NCI-H2107 treated with DMSO at 0.1 percent for 48 hours (cell line): ENCODE data around the gene PRKCH.

Experiments used
- DNase-seq: peaks from one replicate; lab custom pipeline; 2025; ENCODE audit not compliant: unreplicated experiment; lab: John Stamatoyannopoulos, UW

PRKCH gene

DNA sequence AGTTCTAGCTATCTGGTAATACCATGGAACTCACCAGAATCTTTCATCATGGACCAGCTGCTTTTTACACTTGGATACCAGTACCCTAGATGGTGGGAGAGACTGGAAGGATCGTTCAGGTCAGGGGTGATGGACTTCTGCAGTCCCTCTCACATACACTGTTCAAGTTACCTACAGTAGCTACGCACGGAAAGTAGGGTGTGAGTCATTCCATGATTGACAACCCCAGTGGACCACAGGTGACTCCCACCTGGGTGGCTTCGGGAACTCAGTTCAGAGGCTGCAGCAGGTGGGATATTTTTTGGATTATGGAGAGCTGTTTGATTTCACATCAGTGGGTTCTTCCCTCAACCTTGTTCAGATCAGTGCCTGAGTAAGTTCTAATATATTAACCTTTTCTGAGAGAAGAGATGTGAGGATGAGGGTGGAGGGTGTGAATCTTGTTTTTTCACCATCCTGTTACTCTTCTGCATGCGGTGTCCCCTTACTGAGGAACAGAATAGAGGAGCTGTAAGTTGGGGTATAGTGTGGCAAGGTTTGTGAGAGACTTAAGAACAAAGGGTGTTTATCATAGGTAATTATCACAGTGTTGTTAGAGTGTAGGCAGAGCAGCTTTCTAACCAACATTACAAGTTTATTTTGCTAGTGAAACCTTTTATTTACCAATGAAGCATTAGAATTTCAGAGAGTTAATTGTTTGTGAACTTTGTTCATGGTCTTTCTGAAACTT is 39.6 kb downstream of the PRKCH start:
- DNase-seq: no peak

DNA sequence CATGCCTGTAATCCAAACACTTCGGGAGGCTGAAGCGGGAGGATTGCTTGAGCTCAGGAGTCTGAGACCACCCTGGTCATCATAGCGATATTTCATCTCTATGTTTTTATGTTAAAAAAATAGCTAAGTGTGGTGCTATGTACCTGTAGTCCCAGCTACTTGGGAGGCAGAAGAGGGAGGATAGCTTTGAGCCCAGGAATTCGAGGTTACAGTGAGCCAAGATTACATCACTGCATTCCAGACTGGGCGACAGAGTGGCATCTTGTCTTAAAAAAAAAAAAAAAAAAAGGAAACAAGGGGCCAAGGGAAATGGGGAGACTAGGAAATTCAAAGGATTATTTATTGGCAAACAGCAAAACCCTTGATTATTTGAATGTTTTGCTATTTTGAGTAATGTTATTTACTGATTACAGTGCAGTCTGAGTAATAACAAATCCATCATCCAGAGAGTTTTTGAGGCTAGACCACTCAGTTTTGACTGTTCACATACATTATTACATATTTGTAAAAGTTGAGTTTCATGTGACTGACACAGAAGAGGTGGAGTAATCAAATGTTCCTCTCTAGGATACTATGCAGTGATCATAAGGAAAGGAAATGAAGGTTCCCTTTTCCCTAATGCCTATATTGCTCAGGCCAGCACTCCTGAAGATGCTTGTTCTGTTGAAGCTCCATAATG is 40.8 kb downstream of the PRKCH start:
- DNase-seq: no peak

DNA sequence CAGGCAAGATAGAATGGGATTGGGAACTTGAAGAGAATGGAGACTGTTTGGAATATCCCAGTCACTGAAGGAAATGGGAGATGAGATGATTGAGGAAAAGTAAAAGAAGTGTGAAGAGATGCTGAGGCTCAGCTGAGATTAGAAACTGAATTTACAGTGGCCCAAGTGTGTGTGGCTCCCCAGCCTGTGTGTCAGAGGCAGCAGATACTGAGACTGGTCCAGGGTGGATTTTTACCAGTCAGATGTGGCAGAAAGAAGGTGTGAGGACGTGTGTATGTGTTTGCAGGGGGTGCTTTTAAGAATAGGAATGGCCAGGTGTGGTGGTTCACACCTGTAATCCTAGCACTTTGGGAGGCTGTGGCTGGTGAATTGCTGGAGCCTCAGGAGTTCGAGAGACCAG is 42.9 kb downstream of the PRKCH start:
- DNase-seq: no peak

DNA sequence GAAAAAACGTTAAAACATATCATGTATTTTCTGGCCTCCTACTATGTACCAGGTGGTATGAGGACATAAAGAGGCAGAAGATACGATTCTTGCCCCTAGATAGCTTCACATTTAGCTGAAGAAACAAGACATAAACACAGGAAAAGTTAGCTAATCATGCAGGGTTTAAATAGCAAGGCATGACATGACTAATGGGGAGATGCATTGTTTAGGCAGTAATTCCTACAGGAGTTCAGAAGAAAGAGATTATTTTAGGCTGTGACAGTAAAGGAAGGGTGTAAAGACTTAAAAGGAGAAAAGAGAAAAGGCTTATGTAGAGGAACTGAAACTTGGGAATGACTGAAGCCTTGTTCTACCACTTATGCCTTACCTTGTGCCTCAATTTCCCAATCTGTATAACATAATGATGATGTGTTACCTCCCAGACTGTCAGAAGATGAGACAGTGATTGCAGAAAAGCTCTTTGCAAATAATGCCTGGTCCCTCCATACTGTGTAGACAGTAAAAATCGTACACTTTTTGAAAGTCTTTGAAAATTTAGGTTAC is 44.4 kb downstream of the PRKCH start:
- DNase-seq: no peak

DNA sequence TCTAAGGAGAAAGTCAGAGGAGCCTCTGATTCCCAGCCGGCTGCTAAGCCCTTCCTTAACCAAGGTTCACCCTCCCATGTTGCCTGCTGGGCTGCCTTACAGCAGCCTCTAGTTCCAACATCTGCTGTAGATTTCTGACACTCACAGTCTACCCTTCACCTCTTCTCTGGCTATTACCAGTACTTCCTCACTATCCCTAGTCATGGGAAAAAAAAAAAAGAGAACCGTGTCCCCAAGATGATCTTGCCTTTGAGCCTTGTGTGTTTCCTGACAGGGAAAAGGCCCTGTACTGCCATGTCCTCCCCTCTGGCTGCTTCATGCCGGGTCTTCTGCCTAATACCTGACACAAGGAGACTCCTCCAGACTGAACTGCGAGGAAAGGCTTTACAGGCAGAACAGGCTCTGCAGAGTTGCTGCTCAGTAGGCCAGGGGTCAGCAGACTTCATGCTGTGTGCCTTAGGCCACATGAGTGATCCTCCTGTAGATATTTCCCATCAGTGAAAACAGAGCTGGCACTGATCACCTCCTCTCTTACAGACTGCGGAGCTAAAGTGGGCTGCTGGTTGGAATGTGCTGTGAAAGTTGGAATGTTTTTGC is 46.8 kb downstream of the PRKCH start:
- no peak for DNase-seq

DNA sequence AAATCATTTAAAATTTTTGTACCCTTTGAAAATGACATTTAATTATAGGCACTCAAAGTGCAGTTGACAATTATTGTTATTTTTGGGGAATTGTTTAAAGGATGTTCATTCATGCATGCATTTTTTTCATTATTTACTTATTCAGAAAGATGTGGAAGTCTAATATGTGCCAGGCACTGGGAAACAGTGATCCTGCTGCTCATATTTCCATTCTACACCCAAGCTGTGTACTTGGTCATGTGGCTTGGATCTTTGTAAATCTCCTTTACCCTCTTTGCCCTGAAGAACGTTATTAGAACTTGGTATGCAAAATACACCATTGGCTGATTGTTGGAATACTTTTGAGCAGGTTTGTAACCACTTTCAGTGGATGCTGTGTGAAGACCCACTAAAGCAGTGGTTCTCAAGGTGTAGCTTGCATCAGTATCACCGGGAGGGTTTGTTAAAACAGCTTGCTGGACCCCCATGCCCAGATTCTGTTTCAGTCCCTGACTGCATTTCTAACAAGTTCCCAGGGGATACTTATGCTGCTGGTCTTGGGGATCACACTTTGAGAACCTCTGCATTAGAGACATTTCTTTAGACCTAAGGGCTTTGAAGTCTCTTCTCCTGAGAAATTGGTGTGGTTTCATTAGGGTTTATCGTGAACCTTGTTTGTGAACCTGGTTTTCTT is 47.5 kb downstream of the PRKCH start:
- DNase-seq: no peak

DNA sequence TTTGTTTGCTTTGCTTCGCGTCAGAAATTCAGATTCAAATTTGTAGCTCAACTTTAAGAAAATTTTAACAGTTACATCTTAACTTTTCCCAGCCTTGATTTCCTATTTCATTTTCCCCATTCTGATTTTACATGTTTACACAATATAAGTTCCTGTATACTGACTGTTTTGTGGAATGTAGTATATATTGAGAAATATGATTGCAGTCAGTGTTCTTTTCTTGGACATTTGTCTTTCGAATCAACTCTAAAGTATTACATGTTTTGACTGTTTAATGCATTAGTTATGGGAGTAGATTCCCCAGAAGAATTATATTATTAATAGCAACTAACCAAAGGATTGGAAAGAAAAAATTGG is 48.1 kb downstream of the PRKCH start:
- no peak for DNase-seq

DNA sequence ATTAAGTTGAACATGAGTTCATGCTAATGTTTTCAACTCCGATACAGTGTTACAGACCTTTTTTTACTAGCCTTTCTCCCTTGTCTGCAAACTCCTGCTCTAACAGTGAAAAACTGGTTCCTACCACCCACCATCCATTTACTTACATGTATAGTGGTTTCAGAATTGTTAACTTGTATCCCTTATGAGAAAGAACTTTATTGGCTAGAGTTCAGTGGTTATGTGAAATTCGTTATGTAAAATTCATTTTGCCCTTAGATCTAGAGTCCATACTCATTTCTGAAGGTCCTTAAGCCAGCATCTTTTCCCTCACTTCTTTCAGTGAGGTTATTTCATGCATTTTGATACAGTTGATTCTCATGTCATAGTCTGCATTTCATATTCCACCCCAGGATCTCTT is 51.0 kb downstream of the PRKCH start:
- DNase-seq: no peak

DNA sequence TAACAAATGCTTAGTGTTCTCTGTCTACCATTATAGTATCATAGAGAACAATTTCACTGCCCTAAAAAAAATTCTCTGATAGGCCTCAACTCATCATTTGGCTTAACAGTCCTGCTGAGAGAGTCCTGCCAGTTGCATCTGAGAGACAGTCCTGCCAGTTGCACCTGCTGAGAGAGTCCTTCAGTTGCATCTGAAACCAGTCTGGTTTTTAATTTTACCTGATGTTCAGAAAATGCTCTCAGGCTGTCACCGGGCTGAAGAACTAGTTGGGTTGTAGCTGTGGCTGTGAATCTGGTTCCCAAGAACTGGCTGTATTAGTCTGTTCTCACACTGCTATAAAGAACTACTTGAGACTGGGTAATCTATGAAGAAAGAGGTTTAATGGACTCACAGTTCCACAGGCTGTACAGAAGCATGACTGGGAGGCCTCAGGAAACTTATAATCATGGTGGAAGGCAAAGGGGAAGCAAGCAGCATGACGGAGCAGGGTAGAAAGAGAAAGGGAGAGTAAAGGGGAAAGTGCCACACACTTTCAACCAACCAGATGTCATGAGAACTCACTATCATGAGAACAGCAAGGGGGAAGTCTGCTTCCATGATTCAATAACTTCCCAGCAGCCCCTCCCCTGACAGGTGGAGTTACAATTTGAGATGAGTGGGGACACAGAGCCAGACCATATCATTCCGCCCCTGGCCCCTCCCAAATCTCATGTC is 51.6 kb downstream of the PRKCH start:
- no peak for DNase-seq

DNA sequence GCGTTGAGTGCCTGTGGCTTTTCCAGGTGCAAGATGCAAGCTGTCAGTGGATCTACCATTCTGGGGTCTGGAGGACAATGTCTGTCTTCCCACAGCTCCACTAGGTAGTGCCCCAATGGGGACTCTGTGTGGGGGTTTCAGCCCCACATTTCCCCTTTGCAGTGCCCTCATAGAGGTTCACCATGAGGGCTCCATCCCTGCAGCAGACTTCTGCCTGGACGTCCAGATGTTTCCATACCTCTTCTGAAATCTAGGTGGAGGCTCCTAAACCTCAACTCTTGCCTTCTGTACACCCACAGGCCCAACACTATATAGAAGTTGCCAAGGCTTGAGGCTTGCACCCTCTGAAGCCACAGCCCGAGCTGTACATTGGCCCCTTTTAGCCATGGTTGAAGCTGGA is 52.9 kb downstream of the PRKCH start:
- DNase-seq: no peak

DNA sequence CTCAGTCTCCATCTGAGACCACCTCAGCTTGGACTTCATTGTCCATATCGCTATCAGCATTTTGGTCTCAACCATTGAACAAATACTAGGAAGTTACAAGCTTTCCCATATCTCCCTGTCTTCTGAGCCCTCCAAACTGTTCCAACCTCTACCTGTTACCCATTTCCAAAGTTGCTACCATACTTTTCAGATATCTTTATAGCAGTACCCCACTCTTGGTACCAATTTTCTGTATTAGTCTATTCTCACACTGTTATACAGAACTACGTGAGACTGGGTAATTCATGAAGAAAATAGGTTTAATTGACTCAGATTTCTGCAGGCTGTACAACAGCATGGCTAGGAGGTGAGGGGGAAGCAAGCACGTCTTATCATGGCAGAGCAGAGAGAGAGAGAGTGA is 53.8 kb downstream of the PRKCH start:
- no peak for DNase-seq

DNA sequence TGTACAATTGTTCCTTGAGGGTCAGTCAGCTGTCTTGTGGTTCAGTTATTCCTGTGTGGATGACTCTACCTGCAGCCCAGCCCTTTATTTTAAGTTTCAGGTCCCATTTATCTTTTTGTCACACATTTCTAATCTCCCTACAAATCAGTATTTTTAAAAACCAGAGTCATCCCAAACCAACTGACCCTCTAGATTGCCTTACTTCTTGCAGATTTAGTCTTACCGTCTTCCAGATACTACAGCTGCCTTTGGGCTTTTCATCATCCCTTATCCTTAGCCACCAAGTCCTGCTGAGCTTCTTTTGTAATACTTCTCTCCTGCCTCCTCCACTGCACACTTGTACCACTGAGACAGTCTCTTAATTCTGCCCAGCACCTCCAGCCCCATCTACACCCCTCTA is 54.9 kb downstream of the PRKCH start:
- no peak for DNase-seq

DNA sequence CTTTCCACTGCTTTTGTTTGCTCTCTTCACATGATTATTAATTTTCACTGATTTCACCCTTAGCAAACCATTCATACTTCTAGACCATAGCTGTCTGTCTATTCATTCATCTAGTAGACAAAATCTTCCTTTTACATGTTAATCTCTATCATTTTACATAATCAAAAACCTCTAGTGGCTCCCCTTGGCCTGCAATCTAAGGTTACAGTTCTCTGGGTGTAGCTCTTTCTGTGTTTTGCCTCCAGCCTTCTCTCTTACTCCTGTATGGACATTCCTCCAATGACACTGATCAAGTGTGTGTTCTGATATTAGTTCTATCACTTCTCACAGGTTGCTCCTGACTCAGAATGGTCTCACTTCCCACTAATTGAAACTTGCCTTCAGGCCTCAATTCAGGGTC is 56.4 kb downstream of the PRKCH start:
- no peak for DNase-seq

DNA sequence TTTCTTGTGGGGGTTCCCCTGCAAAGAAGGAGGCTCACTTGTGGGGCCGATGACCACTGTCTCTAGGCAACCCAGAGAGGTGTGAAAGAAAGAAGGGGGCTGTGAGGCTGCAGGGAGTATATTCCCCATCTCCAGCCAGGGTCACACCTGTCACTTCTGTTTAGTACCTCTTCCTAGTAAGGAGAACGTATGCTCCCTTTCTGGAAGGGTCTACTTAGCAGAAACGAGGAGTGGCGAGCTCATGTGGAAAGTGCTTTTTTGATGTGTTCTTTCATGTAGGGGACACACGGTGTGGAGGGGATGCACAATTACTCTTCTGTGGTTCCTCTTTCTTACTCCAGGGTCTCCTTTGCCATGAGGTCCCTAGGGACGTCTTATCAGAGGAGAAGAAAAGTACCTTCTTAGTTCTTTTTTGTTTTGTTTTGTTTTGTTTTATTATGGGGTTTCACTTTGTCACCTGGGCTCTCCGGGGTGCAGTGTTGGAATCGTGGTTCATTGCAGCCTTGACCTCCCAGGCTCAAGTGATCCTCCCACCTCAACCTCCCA is 58.3 kb downstream of the PRKCH start:
- no peak for DNase-seq

DNA sequence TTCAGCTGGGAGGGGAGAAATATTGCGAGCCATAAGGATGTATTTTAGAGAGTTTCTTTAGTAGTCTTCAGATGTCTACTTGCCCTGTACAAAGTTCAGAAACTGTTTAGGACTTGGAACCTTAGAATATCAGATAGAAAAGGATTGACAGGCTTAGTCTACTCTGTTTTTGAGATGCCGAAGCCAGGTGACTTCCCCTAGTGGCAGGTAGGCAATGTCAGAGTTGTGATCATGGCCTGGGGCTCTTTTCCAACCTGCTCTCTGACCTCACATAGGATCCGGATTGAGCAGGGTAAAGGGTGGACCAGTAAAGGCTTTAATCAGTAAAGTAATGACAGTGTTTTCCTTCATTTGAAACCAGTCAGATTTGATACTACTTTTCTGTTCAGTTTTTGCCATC is 59.6 kb downstream of the PRKCH start:
- no peak for DNase-seq

DNA sequence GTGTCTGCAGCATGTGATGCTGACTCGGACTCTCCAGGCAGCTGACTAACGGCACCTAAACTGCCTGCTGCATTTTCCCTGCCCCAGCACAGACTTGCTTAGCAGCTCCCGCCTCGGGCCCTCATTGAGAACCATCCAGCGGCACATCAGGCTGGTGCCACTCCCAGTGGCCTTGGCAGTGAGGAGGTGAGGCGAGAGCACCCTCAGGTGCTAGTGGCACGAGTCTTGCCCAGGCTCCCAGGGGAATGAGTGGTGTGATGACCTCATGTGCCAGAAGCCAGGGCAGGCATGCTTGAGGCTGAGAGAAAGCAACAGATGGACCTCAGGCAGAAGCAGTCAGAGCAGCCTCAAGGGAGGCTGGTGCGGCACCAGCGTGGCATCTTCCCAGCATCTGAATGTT is 60.2 kb downstream of the PRKCH start:
- DNase-seq: no peak

DNA sequence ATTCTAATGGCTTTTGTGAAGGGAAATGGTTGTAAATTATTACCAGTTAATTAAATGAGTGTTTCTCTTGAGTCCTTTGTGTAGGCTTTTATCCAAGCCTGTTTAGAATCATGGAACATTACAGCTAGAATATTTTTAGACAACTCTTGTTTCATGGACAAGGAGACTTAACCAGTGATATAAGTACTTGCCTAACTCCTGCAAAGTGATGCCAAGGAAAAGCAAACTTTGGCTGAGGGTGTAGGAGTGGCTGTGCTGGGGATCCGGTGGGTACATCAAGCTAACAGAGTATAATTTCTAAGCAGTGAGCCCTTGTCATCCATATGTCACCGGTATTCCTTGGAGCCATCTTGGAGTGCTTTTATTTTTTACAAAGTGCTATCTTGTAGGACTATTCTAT is 61.5 kb downstream of the PRKCH start:
- no peak for DNase-seq

DNA sequence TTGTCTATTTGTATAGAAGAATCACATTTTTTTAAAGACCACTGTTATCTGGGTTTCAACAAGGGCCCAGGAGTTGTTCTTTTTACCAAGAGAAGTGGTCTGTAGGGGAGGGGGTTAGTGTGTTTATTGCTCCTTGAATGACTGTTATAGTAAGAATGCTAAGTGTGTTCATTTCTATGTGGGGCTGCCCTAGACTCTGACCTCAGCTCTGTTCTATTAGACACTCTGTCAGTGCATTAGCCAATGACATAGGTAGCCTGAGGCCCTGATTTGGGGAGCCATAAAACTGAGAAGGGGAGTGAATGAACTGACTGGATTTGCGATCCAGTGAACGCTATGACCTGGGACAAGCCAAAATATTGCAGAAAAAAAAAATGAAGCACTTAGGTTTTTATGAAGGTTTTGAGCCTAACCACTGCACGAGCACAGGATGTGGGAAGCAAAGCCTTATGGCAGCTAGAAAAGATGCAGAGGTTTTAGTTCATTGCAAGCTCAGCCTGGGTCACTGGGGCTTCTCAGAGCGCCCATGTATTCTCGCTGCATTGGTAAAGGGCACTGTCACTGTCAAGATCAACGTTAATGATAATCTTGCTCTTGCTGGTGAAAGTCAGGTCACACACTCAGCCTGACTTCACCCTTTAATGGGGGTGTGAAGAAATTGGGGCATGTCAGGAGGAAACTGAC is 63.8 kb downstream of the PRKCH start:
- no peak for DNase-seq

DNA sequence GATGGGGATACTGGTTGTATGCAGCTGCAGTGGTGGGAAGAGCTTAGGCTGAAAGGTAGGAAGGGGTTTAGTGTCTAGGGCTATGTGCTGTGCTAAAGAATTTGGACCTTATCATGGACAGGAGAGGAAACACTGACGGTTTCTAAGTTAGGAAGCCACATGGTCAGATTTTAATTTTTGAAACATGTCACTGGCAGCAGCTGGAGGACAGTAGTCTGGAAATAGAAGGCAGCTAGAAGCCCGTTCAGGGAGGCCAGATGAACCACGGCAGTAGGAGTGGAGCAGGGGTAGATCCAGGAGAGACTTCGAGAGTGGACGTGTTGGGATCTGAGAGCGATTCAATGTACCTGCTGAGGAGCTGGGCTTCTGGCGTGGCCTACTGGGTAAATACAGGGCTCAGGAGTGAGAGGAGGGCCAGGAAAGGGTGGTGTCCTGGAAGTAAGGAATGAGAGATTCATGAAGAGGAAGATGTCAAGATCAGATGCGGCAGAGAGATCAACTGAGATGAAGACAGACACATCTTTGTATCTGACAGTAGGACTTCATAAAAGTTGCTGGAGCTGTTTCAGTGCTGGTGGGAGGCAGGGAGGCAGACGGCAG is 64.9 kb downstream of the PRKCH start:
- no peak for DNase-seq

DNA sequence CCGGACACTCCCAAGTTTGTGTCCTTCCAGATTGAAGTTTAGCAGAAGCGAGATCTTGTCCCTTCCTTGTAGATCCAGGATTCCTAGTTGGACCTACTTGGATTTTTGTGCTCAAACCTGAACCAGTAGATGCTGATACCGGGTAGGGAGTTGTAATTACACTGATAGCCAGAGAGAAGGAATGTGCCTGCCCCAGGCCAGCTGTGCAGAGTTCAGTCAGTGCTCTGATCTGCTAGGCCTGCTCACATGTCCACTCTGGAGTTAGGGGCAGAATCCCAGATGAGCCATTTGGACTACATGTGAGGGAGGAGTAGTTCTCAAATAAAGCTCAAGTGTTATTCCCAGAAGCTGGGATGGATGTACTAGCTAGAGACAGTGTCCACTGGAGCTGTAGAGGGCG is 65.7 kb downstream of the PRKCH start:
- DNase-seq: no peak
